Endodermal cell (in vitro differentiated cells): ENCODE measurements around the gene GSAP. TPM values are rescaled to one million over a fixed set of nuclear protein-coding genes. Genes with fewer than 3 reads are reported as not detected.

Experiments used
- DNase-seq: peaks from one replicate; pipeline ENCODE4 v3.0.0-alpha.2; 2017
- H3K27ac ChIP-seq: 2 replicates; pipeline ENCODE4 v1.5.1; 2013; ENCODE audit warnings: mild to moderate bottlenecking, low read depth, low read length, moderate library complexity
- H3K27me3 ChIP-seq: 2 replicates; pipeline ENCODE4 v1.6.1; 2013; ENCODE audit warnings: mild to moderate bottlenecking, low read length, moderate library complexity; ENCODE audit not compliant: insufficient read depth, control insufficient read depth, poor library complexity, severe bottlenecking
- H3K36me3 ChIP-seq: 2 replicates; pipeline ENCODE4 v1.7.0; 2013; ENCODE audit warnings: mild to moderate bottlenecking, low read length, moderate library complexity; ENCODE audit not compliant: control insufficient read depth, insufficient read depth
- H3K4me1 ChIP-seq: one replicate; pipeline ENCODE4 v1.7.0; 2013; ENCODE audit warnings: low read length; ENCODE audit not compliant: control insufficient read depth, insufficient read depth
- H3K4me3 ChIP-seq: 2 replicates; pipeline ENCODE4 v1.5.1; 2013; ENCODE audit warnings: mild to moderate bottlenecking, low read length, moderate library complexity
- H3K9ac ChIP-seq: 2 replicates; pipeline ENCODE4 v1.6.1; 2013; ENCODE audit warnings: mild to moderate bottlenecking, low read length, moderate library complexity; ENCODE audit not compliant: poor library complexity, severe bottlenecking; ENCODE audit errors: extremely low read depth
- H3K9me3 ChIP-seq: 2 replicates; pipeline ENCODE4 v1.6.1; 2013; ENCODE audit warnings: mild to moderate bottlenecking, low read length, moderate library complexity; ENCODE audit not compliant: control insufficient read depth
- H3K27ac Mint-ChIP-seq: 2 replicates; pipeline ENCODE4 v1.8.0; 2020; ENCODE audit warnings: mixed read lengths
- H3K27me3 Mint-ChIP-seq: 2 replicates; pipeline ENCODE4 v1.8.0; 2021; ENCODE audit warnings: mild to moderate bottlenecking, mixed read lengths; ENCODE audit not compliant: insufficient read depth
- H3K36me3 Mint-ChIP-seq: 2 replicates; pipeline ENCODE4 v1.8.0; 2020; ENCODE audit warnings: low read depth, mixed read lengths
- H3K4me1 Mint-ChIP-seq: 2 replicates; pipeline ENCODE4 v1.8.0; 2020; ENCODE audit warnings: mixed read lengths
- H3K4me3 Mint-ChIP-seq: 2 replicates; pipeline ENCODE4 v1.8.0; 2020; ENCODE audit warnings: mild to moderate bottlenecking, moderate library complexity, mixed read lengths
- H3K9me3 Mint-ChIP-seq: 2 replicates; pipeline ENCODE4 v1.8.0; 2020; ENCODE audit warnings: mild to moderate bottlenecking, mixed read lengths
- WGBS, 2 experiments: methylation state at CpG; one replicate each; pipeline versions ENCODE4 v1.1.5 to v1.1.7; 2013; ENCODE audit warnings: missing lambda C conversion rate in 2 of 2, mixed read lengths in 1 of 2; ENCODE audit not compliant: insufficient coverage in 1 of 2, insufficient read length in 1 of 2; 5-methylcytosine and 5-hydroxymethylcytosine counted together
- total RNA-seq, 2 donors: library from RNA; stranded (reverse); fragmentation: NEBNext Ultra II Directional in 1 of 2; extraction: Animal tissue kit (Norgen Biotek cat#: 25700) in 1 of 2; gene quantifications; 2 replicates in 1 of 2; 3 replicates in 1 of 2; pipeline ENCODE4 v1.2.1, GENCODE V29; 2021
- TF ChIP-seq, protein P1 (sequence below): fragments of 200-600 bp; sonication (generic); conservative IDR thresholded peaks from 2 replicates; pipeline ENCODE4 v1.5.0; 2021; ENCODE audit warnings: antibody characterized with exemption, mild to moderate bottlenecking

The GSAP gene
- total RNA-seq, 2 donors from 2014 or later = 0.82 to 0.90 TPM

DNA sequence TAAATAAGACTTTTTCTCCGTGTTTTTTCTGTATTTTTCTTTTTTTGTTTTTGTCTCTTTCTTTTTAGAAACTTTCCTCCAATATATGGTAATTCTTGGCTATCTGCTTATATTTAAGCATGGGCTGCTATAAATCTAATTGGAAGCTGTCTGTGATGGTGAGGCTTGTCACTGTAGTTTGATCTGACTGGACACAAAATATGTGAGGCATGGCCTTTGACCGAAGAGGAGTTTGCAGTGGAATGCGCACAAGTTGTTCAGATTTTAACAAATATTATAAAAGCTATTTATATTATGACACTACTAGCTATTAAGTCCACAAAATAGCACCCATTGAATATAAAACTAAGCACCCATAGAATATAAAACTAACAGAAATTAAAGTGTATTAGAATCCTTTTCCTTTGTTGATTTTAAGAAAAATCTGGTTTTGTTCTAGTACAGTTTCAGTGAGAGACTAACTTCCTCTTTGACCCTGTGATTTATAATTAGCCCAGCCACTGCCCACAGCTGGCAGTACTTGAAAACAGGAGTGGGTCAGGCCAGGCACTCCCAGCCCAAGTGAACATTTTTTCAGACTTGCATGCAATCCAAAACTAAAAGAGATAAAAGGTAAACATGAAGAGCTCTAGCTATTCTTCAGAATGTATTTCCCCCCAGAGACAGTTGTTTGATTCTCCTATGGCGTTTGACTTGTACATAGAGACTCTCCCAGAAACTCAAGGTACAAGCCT, 146.6 kb downstream of the GSAP start:
- Mint-ChIP-seq H3K4me3 (no peak overlapping the region), H3K4me1 (no peaks in the 10 kb centered on the region), H3K27ac (no peak overlapping the region), H3K9me3 (no peaks in the 10 kb centered on the region), H3K36me3 (no peaks in the 10 kb centered on the region), H3K27me3 (no peaks in the 10 kb centered on the region)
- Histone ChIP-seq H3K36me3 (no peaks in the 10 kb centered on the region), H3K9me3 (no peaks in the 10 kb centered on the region), H3K4me1 (no peaks in the 10 kb centered on the region), H3K27me3 (no peaks in the 10 kb centered on the region), H3K27ac (no peak overlapping the region), H3K9ac (no peak overlapping the region), H3K4me3 (no peak overlapping the region)
- TF ChIP-seq, protein P1, sequence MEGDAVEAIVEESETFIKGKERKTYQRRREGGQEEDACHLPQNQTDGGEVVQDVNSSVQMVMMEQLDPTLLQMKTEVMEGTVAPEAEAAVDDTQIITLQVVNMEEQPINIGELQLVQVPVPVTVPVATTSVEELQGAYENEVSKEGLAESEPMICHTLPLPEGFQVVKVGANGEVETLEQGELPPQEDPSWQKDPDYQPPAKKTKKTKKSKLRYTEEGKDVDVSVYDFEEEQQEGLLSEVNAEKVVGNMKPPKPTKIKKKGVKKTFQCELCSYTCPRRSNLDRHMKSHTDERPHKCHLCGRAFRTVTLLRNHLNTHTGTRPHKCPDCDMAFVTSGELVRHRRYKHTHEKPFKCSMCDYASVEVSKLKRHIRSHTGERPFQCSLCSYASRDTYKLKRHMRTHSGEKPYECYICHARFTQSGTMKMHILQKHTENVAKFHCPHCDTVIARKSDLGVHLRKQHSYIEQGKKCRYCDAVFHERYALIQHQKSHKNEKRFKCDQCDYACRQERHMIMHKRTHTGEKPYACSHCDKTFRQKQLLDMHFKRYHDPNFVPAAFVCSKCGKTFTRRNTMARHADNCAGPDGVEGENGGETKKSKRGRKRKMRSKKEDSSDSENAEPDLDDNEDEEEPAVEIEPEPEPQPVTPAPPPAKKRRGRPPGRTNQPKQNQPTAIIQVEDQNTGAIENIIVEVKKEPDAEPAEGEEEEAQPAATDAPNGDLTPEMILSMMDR = no peak
- DNase-seq = no peak
- 98 to 100% methylated on average over 1 to 3 of the region's 4 CpGs for WGBS, 2 experiments

- H3K9me3 Mint-ChIP-seq = no peaks in the 10 kb centered on the region
- no peak overlapping the region for H3K4me3 ChIP-seq
- no peak for DNase-seq
- TF ChIP-seq, protein P1 = no peak
- no peaks in the 10 kb centered on the region for H3K27me3 Mint-ChIP-seq
- no peaks in the 10 kb centered on the region for H3K9me3 ChIP-seq
- H3K36me3 Mint-ChIP-seq = no peaks in the 10 kb centered on the region
- WGBS, 2 experiments = 75 to 93% methylated on average over 1 to 2 of the region's 2 CpGs
- H3K27me3 ChIP-seq = no peaks in the 10 kb centered on the region
- no peaks in the 10 kb centered on the region for H3K4me1 Mint-ChIP-seq
- H3K9ac ChIP-seq = no peak overlapping the region
- no peaks in the 10 kb centered on the region for H3K36me3 ChIP-seq
- H3K27ac Mint-ChIP-seq = no peak overlapping the region
- H3K4me1 ChIP-seq = no peaks in the 10 kb centered on the region
- H3K4me3 Mint-ChIP-seq = no peak overlapping the region
- no peak overlapping the region for H3K27ac ChIP-seq
These were observed 149.8 kb downstream of the GSAP start for GRCh38 chr7:77266291-77266794.

DNA sequence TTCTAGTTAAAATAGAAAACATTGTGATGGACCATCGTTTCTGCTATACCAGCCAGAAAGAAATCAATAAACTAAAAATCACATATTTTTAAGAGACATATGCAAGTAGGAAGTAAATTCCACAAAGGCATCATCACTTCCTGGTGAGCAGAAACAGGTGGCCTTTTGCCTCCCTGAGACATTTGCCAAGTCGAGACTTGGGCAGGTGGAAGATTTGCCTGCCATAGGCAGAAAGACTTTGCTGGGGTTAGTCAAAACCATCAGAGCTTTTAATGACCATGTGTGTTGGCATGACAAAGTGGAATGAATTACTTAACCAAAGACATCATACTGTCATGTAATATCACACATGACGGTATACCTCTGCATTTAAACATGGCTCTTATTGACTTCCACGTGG, 150.5 kb downstream of the GSAP start:
- H3K27ac Mint-ChIP-seq = no peak overlapping the region
- TF ChIP-seq, protein P1 = no peak
- WGBS, 2 experiments = 85 to 91% methylated on average over 3 to 4 of the region's 4 CpGs
- Histone ChIP-seq H3K9me3 (no peaks in the 10 kb centered on the region), H3K27me3 (no peaks in the 10 kb centered on the region), H3K4me3 (no peak overlapping the region), H3K4me1 (no peaks in the 10 kb centered on the region), H3K27ac (no peak overlapping the region), H3K36me3 (no peaks in the 10 kb centered on the region), H3K9ac (no peak overlapping the region)
- H3K4me3 Mint-ChIP-seq = no peak overlapping the region
- no peaks in the 10 kb centered on the region for H3K9me3 Mint-ChIP-seq
- no peaks in the 10 kb centered on the region for H3K36me3 Mint-ChIP-seq
- DNase-seq = no peak
- H3K4me1 Mint-ChIP-seq = no peaks in the 10 kb centered on the region
- H3K27me3 Mint-ChIP-seq = no peaks in the 10 kb centered on the region
